Activated CD8-positive, alpha-beta memory T cell treated with anti-CD3 and anti-CD28 coated beads, Interleukin-2, amount 10 ng/mL, durations not matched to agents 7 days and 5 days (primary cell): ENCODE measurements around the gene FMOD. TPM values are rescaled to one million over a fixed set of nuclear protein-coding genes. Genes with fewer than 3 reads are reported as not detected.
"Not testable (repeated sequence)": the region's sequence is repeated elsewhere in the genome, so short reads cannot be mapped to it uniquely, and the experiment has no call there.

Experiments
- ATAC-seq: fragments of 150-1000 bp; cut with Tn5 transposase; one replicate; pipeline ENCODE4 v1.10.0; 2021; ENCODE audit warnings: moderate library complexity
- CTCF ChIA-PET: fragments of 350-600 bp; sonication (Branson Sonifier 250); formaldehyde crosslinking; loops from one replicate; lab custom pipeline; 2021; ENCODE audit warnings: antibody characterized with exemption; lab: Charles Lee
- DNase-seq: peaks from one replicate; pipeline ENCODE4 v3.0.0-alpha.2; 2020
- H3K27ac Mint-ChIP-seq: one replicate; pipeline ENCODE4 v1.8.0; 2021; ENCODE audit warnings: mild to moderate bottlenecking, mixed read lengths
- H3K27me3 Mint-ChIP-seq: one replicate; pipeline ENCODE4 v1.8.0; 2021; ENCODE audit warnings: mixed read lengths
- H3K36me3 Mint-ChIP-seq: one replicate; pipeline ENCODE4 v1.8.0; 2021; ENCODE audit warnings: mild to moderate bottlenecking, mixed read lengths
- H3K4me1 Mint-ChIP-seq: one replicate; pipeline ENCODE4 v1.8.0; 2021; ENCODE audit warnings: mixed read lengths
- H3K4me3 Mint-ChIP-seq: one replicate; pipeline ENCODE4 v1.8.0; 2021; ENCODE audit warnings: mild to moderate bottlenecking, moderate library complexity, mixed read lengths
- H3K9me3 Mint-ChIP-seq: one replicate; pipeline ENCODE4 v1.8.0; 2022; ENCODE audit warnings: low read depth, mixed read lengths
- total RNA-seq, 2 experiments: library from RNA; stranded (reverse); gene quantifications; one replicate each; pipeline ENCODE4 v1.2.3, GENCODE V29; 2021

The FMOD gene
- total RNA-seq, 2 experiments from 2014 or later = 0.19 TPM; not detected in 1

DNA sequence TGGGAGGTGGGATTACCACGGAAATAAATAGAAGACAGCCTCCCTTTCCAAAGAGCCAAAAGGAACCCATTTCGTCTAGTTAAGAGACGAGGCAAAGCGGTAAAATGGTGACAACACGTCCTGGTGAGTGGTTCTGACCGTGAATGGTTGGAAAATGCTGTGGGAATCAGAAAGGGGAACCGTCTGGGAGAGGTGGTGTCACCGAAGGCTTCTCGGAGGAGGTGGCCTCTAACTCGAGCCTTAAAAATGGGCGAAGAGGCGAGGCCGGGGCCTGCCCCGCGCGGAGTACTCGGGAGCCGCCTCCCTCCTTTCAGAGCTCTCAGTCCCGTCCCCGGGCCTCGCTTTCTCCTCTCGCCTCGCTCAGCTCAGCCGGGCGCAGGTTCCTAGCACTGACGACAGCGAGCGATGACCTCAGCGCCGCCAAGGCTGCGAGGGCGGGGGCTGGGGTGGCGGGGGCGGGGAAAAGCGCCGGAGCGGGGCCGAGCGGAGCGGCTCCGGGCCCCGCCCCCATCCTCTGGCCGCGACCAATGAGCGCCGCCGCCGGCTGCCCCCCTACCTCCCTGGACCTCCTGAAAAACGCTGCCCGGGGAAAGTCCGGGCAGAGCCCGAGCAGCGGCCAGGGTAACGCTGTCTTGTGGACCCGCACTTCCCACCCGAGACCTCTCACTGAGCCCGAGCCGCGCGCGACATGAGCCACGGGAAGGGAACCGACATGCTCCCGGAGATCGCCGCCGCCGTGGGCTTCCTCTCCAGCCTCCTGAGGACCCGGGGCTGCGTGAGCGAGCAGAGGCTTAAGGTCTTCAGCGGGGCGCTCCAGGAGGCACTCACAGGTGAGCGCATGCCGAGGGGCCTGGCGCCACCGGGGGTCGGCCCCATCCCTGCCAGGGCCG is 45.8 kb downstream of the FMOD start, which contains the start of gene BTG2:
TSS of gene BTG2 (plus strand) at position 601 of the 890 bp plus-strand sequence. CDS start at position 689, 88 bp downstream.
- H3K36me3 Mint-ChIP-seq = peaks cover 42% of the 10 kb centered on the region
- peak within 1 kb of the TSS; percentile 95 for H3K4me3 Mint-ChIP-seq
- H3K27me3 Mint-ChIP-seq = no peaks in the 10 kb centered on the region
- peak; percentile 93 for DNase-seq
- ATAC-seq = peak; percentile 81
- H3K9me3 Mint-ChIP-seq = no peaks in the 10 kb centered on the region
- CTCF ChIA-PET = interaction anchor here (0.6 to 14.1 kb wide), 9 partner anchors 10 to 183 kb away, joined by 3 to 345 read pairs (median 21); no protein-coding TSS in a partner anchor
- H3K27ac Mint-ChIP-seq = peak within 1 kb of the TSS; percentile 96
- H3K4me1 Mint-ChIP-seq = peaks cover 58% of the 10 kb centered on the region

GRCh38 chr1:203304391-203304918 is 46.5 kb downstream of the FMOD start:
- Mint-ChIP-seq H3K36me3 (peaks cover 35% of the 10 kb centered on the region), H3K27ac (peak overlapping the region; percentile 96), H3K27me3 (no peaks in the 10 kb centered on the region), H3K4me3 (peak overlapping the region; percentile 95), H3K4me1 (peaks cover 54% of the 10 kb centered on the region), H3K9me3 (no peaks in the 10 kb centered on the region)
- DNase-seq (no peak), ATAC-seq (no peak)
- CTCF ChIA-PET = interaction anchor here (0.6 to 14.1 kb wide), 5 partner anchors 12 to 34 kb away, joined by 3 to 345 read pairs (median 124); no protein-coding TSS in a partner anchor

- Mint-ChIP-seq H3K27me3 (no peaks in the 10 kb centered on the region), H3K36me3 (peaks cover 21% of the 10 kb centered on the region), H3K4me3 (no peak overlapping the region), H3K9me3 (no peaks in the 10 kb centered on the region), H3K27ac (no peak overlapping the region), H3K4me1 (peaks cover 50% of the 10 kb centered on the region)
- DNase-seq = no peak
- CTCF ChIA-PET = no interaction called here
- ATAC-seq = no peak
Observed at GRCh38 chr1:203302894-203303293, 48.0 kb downstream of the FMOD start.

- Mint-ChIP-seq H3K27me3 (no peaks in the 10 kb centered on the region), H3K9me3 (no peaks in the 10 kb centered on the region), H3K4me1 (peaks cover 47% of the 10 kb centered on the region), H3K4me3 (no peak overlapping the region), H3K36me3 (peaks cover 16% of the 10 kb centered on the region), H3K27ac (no peak overlapping the region)
- CTCF ChIA-PET = no interaction called here
- ATAC-seq (no peak), DNase-seq (no peak)
Observed at GRCh38 chr1:203302456-203302855, 48.5 kb downstream of the FMOD start.

DNA sequence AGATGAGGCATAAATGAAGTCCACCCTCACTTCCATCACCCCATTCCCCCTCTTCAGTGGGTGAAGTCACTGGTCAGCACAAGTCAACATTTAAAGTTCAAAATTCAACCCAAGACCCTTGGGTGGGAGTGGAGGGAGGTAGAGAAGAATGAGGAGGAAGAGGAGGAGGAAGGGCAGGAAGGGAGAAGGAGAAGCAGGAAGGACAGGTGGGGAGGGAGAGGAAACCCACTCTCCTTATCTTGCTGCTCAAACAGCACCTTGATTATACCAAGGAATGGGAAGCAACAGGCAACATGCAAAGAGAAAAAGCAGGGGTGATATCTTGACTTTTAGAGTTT is 49.6 kb downstream of the FMOD start:
- Mint-ChIP-seq H3K27ac (no peak overlapping the region), H3K27me3 (no peaks in the 10 kb centered on the region), H3K4me3 (no peak overlapping the region), H3K36me3 (peaks cover 5% of the 10 kb centered on the region), H3K9me3 (no peaks in the 10 kb centered on the region), H3K4me1 (peaks cover 45% of the 10 kb centered on the region)
- CTCF ChIA-PET = interaction anchor here (0.6 kb wide), 1 partner anchor 28 kb away, joined by 3 read pairs; no protein-coding TSS in a partner anchor
- DNase-seq (no peak), ATAC-seq (no peak)

- Mint-ChIP-seq H3K27me3 (no peaks in the 10 kb centered on the region), H3K27ac (no peak overlapping the region), H3K4me3 (no peak overlapping the region), H3K4me1 (peaks cover 45% of the 10 kb centered on the region), H3K9me3 (no peaks in the 10 kb centered on the region), H3K36me3 (no peaks in the 10 kb centered on the region)
- CTCF ChIA-PET = interaction anchor here (1.0 to 1.7 kb wide), 4 partner anchors 10 to 28 kb away, joined by 3 to 11 read pairs (median 4); no protein-coding TSS in a partner anchor
- ATAC-seq (no peak), DNase-seq (no peak)
Observed at GRCh38 chr1:203300441-203301330, 50.2 kb downstream of the FMOD start.

DNA sequence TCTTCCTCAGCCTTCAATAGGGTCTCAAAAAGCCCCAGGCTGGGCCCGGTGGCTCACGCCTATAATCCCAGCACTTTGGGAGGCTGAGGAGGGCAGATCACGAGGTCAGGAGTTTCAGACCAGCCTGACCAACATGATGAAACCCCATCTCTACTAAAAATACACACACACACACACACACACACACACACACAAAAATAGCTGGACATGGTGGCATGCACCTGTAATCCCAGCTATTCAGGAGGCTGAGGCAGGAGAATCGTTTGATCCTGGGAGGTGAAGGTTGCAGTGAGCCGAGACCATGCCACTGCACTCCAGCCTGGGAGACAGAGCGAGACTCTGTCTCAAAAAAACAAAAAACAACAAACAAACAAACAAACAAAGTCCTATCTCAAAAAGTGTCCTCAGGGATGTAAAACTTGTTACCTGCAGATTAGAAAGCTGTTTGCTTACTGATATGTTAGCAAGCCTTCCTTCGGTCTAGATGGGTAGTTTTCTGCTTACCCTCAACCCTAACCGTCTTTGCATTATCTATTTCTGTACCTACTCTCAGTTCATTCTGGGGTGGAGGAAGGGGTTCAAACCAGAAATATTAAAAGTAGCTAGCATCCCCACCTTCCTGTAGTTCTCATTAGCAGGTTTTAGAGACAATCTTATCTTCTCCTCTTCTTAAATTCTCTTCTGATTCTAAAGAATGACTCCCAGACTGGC is 51.0 kb downstream of the FMOD start:
- DNase-seq, H3K27ac Mint-ChIP-seq, H3K36me3 Mint-ChIP-seq, H3K27me3 Mint-ChIP-seq, ATAC-seq, H3K9me3 Mint-ChIP-seq, H3K4me3 Mint-ChIP-seq: not testable (repeated sequence)
- peaks cover 46% of the 10 kb centered on the region for H3K4me1 Mint-ChIP-seq
- CTCF ChIA-PET = interaction anchor here (0.6 to 1.7 kb wide), 8 partner anchors 9 to 28 kb away, joined by 3 to 11 read pairs (median 4); no protein-coding TSS in a partner anchor

- no peak overlapping the region for H3K4me3 Mint-ChIP-seq
- no peaks in the 10 kb centered on the region for H3K36me3 Mint-ChIP-seq
- CTCF ChIA-PET = interaction anchor here (0.6 to 1.7 kb wide), 9 partner anchors 8 to 30 kb away, joined by 3 to 11 read pairs (median 4); no protein-coding TSS in a partner anchor
- no peaks in the 10 kb centered on the region for H3K27me3 Mint-ChIP-seq
- DNase-seq (no peak), ATAC-seq (no peak)
- no peaks in the 10 kb centered on the region for H3K9me3 Mint-ChIP-seq
- H3K4me1 Mint-ChIP-seq = peaks cover 39% of the 10 kb centered on the region
- H3K27ac Mint-ChIP-seq = no peak overlapping the region
Observed at GRCh38 chr1:203299169-203299568, 51.8 kb downstream of the FMOD start.

DNA sequence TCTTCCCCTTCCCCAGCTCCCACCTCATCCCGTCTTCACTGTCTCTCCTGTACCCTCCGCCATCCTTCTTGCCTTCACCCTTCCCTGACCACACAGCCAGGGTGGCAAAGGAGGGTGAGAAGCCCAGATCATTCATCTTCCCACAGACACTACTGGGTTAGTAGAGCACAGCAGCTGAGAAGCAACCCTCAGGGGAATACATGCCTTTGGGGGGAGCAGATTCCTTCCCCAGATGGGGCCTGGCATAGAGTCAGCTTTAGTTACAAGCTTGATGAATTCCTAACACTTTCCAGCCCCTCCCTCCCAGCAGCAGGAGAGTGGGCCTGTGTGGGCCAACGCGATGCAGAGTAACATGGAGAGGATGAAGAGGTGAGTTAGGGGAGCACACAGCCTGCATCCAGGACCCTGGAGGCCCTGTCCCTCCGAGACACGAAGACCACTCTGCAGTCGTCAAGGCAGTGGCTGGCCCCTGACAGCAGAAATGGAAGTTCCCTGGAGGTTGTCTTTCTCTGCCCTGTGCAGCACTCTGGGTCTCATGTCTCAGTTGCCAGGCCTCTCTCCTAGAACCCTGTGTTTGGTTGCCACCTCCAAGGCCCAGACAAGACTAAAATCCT is 54.4 kb downstream of the FMOD start:
- ATAC-seq (no peak), DNase-seq (no peak)
- H3K36me3 Mint-ChIP-seq = no peaks in the 10 kb centered on the region
- CTCF ChIA-PET = interaction anchor here (1.0 to 2.6 kb wide), 4 partner anchors 9 to 43 kb away, joined by 3 to 11 read pairs (median 4); partner anchors contain the start of gene BTG2
- H3K4me1 Mint-ChIP-seq = peaks cover 34% of the 10 kb centered on the region
- H3K27me3 Mint-ChIP-seq = no peaks in the 10 kb centered on the region
- H3K4me3 Mint-ChIP-seq = no peak overlapping the region
- H3K27ac Mint-ChIP-seq = no peak overlapping the region
- H3K9me3 Mint-ChIP-seq = no peaks in the 10 kb centered on the region

DNA sequence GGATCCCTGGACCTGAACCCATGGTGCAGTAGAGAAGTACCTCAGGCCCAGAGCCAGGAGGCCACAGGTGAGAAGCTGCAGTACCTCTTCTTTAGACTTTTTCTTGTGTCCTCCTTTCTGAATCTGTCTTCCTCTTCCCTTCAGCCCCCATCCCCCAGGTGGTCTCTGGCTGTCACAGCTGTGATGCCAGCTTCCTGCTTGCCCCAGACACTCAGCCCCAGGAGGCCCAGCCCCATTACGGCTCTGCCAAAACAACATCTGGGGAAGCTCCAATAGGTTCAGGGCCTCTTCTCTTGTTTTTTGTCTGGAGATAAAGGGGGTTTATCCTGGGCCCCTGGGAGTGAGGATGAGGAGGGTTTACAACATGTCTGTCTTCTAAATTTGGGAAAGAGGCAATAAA is 55.1 kb downstream of the FMOD start:
- CTCF ChIA-PET = interaction anchor here (1.4 to 4.1 kb wide), 5 partner anchors 10 to 43 kb away, joined by 3 to 25 read pairs (median 4); partner anchors contain the start of gene BTG2
- no peak for DNase-seq
- Mint-ChIP-seq H3K27ac (no peak overlapping the region), H3K36me3 (no peaks in the 10 kb centered on the region), H3K27me3 (no peaks in the 10 kb centered on the region), H3K4me1 (peaks cover 36% of the 10 kb centered on the region), H3K4me3 (no peak overlapping the region), H3K9me3 (no peaks in the 10 kb centered on the region)
- no peak for ATAC-seq

GRCh38 chr1:203291201-203292096 is 59.5 kb downstream of the FMOD start:
- H3K4me3 Mint-ChIP-seq = no peak overlapping the region
- CTCF ChIA-PET = interaction anchor here (0.7 to 10.3 kb wide), 12 partner anchors 9 to 197 kb away, joined by 3 to 128 read pairs (median 6); no protein-coding TSS in a partner anchor
- no peaks in the 10 kb centered on the region for H3K27me3 Mint-ChIP-seq
- H3K9me3 Mint-ChIP-seq = no peaks in the 10 kb centered on the region
- ATAC-seq (no peak), DNase-seq (no peak)
- H3K4me1 Mint-ChIP-seq = peaks cover 59% of the 10 kb centered on the region
- peak overlapping the region; percentile 99 for H3K27ac Mint-ChIP-seq
- H3K36me3 Mint-ChIP-seq = no peaks in the 10 kb centered on the region
